G401 (cell line): ENCODE data around the gene SLC46A3. TPM values are rescaled to one million over a fixed set of nuclear protein-coding genes. Genes with fewer than 3 reads are reported as not detected.

Experiments used
- DNase-seq: peaks from one replicate; pipeline ENCODE4 v3.0.0-alpha.2; 2015; ENCODE audit warnings: low spot score
- in situ Hi-C: cut with HindIII; loops from 2 replicates; pipeline ENCODE4 v1.10.0; 2016; ENCODE audit warnings: low sequenced_read_pairs, mixed read lengths
- total RNA-seq: library from RNA; depleted of rRNA; stranded (reverse); fragments of >200 nt; shearing (Covaris generic); gene quantifications from 2 replicates; pipeline ENCODE4 v1.2.3, GENCODE V29; 2014

The SLC46A3 gene
- total RNA-seq, 1 experiment from 2014 or later: not detected

DNA sequence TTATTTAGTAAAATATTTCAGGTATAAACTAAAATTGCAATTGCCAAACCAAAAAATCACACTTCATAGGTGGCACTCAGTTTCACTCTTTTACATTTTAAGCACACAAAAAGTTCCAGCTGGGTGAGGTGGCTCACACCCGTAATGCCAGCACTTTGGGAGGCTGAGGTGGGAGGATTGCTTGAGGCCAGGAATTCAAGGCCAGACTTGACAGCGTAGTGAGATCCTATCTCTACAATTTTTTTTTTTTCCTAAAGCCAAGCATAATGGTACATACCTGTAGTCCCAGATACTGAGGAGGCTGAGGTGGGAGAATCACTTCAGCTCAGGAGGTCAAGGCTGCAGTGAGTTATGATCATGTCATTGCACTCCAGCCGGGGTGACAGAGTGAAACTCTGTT, 20.6 kb upstream of the SLC46A3 start:
- no peak for DNase-seq
- in situ Hi-C loops: no loop called here

DNA sequence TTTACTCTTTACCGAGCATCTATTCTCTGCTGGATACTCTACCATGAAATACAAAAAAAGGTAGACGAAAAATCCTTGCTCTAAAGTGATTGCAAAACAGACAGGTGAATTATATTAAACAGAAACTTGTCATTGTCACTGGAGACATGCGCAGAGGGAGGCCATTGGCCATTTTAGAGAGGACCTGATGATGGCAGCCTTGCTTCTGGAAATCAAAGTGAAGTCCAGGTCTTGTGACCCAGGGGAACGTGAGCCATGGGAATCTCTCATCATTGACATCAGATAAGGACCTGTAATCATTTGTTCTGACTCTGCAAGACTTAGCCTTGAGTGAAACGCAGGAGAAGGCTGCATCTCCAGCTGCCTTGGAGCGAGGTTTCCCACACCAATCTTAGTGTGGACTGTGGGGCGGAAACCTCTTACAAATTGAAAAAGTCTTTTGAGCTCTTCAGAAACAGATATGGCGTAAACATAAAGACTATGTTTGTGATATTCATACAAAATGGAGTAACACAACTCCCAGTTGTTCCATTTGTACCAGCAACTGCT, 16.8 kb upstream of the SLC46A3 start:
- in situ Hi-C loops: no loop called here
- no peak for DNase-seq

DNA sequence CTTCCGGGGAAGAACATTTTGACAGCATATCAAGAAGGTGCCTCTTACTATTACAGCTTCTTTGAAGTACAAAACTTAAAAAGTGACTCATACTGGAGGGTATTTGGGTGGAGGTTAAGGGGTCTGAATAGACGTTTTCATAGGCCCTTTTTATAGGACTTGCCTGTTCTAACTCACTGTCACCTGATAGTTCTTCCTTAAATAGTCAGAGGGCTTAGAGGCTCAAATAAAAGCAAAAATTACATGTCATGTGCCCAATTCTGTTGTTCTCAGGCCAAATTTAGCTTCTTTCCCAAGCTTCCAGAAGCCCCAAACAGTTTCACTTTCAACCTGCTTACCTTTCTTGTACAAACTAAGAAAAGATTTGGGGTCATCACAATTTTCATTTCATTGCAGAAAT, 16.1 kb upstream of the SLC46A3 start:
- in situ Hi-C loops: no loop called here
- DNase-seq: no peak

DNA sequence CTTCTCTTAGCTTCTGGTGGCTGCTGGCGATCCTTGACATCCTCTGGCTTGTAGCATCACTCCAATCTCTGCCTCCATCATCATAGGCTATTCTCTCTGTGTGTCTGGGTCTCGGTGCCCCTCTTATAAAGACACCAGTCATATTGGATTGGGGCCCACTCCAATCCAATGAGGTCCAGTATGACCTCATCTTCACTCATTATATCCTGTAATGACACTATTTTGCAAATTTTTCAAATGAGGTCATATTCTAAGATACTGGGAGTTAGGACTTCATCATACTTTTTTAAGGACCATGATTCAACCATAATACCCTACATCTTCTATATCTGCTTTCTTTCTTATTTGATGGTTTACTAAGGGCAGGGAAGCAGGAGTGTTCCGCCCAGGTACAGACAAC, 12.0 kb upstream of the SLC46A3 start:
- in situ Hi-C loops: no loop called here
- no peak for DNase-seq

DNA sequence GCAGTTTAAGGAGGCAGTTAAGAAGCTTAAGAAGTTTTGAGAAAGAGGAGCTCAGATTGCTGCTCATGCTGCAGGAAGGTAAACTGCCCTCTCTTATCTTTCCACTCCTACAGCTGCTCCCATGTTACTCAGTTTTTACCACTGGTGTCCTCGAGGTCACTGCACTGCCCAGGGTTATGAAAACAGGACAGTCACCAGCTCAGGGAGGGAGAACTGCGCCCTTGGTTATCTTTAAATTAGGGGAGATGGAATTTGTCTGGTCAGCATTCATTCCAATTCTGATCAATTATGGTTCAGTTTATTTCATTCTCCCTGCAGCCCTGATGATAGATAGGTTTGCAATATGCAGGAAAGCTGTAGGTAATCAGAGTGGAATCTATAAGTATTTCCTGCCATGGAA, 10.8 kb upstream of the SLC46A3 start:
- no peak for DNase-seq
- in situ Hi-C loops: no loop called here

DNA sequence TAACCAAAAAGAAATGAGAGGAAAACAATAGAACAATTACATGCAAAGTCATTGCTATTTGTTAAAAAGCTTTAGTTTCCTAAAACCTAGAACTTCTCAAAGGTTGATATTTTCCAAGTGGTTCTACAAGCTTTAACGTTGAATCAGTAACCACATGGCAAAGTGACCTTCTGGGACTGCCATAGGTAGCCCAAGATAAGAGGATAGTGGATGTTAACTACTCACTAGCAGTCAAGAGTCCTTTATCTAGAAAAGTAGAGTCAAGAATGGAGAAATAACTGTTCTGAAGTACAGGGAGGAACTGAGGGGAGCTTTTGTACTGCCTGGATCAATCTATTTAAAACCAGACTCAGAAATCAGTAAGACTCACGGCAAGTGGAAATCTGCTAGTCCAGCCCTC, 9.9 kb upstream of the SLC46A3 start:
- in situ Hi-C loops: no loop called here
- DNase-seq: no peak

DNA sequence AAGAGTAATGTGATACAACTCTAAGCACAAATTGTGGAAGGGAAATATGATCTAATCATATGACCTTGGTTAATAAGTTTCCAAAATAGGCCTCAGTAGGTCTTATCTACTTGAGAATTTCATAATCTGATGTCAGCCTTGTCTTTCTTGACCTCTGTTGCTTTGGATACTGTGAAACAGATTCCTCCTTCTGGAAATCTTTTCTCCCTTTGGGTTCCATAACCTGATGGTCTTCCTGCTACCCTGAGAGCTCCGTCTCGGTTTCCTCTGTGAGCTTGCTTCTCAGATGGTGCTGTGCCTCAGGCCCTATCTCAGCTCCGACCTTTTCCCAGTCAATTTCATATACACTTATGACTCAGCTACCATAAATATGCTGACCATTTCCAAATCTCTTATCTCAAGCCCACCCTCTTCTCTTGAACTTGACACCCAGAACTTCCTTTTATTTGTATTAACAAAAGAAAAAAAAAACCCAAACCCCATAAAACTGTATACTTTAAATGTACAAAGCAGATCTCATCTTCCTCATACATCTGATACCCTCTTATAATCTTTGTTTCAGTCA, 6.4 kb upstream of the SLC46A3 start:
- DNase-seq: no peak
- in situ Hi-C loops: no loop called here

DNA sequence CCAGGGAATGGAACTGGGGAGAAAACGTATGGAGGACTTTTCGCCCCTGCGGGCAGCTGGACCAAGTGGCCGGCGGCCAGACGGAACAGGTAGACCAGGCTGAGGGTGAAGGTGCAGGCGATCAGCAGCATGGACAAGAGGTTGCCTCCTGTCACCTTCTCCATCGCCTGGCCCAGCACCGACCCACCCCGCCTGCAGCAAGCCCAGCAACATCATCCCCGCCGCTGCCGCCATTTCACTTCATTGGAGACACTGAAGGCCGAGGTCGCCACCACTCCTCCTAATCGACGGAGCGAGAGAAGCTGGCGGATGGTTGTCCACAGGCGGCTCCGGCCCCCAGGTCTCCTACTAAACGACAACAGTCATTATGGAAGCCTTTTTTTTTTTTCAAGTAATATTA, 5.0 kb upstream of the SLC46A3 start:
- DNase-seq: no peak
- in situ Hi-C loops: no loop called here

DNA sequence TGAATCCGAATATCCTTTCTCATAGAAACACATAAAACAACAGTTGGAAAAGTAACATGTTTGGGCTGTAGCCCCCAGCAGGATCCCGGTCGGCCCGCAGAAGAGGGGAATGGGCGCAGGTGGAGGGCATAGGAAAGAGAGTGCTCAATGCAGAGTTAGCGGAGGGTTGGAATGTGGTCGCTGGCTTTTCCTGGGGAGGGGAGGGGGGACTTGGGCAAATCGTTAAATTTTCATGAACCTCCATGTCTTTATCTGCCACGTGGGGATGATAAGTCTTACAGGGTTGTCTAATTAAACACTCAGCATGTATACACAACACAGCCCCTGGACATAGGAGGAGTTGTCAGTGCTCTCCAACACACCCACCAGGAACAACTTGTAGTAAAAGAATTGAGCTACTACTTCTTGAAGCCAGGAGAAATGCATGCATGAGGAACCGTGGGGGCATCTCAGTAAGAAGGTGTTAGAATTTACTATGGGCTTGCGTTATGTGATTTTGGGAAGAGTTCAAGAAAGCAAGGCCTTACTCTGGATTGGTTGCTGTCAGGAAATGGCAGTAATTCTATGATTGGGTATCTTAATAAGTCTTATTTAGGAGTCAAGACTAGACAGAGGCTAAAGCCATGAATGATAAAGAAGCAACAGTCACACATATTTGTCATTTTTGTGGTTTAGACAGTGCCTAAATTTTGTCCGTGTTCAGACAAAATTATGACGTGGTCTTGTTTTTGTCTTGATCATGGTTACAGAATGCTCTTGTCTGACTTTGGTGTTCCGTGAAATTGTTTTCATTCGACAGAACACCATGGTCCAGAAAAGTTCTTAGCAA, 671 bp upstream of the SLC46A3 start:
- peak; percentile 36 for DNase-seq
- in situ Hi-C loops: no loop called here

DNA sequence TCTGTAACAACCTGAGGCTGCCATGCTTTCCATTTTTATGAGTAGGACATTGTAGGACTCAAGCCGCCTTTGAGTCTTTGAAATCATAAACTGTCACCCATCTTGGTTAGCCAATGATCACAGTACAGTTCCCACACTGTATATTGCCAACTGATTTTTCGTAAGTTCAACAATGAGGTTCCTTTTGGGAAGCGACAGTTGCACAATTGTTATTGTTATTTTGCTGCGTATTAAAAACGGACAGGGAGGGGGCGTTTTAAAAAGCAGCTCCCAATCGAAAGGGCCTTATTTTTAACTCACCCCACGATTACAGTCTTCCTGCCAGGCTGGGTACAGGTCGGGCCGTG, 601 bp downstream of the SLC46A3 start:
- in situ Hi-C loops: no loop called here
- DNase-seq: peak; percentile 72

DNA sequence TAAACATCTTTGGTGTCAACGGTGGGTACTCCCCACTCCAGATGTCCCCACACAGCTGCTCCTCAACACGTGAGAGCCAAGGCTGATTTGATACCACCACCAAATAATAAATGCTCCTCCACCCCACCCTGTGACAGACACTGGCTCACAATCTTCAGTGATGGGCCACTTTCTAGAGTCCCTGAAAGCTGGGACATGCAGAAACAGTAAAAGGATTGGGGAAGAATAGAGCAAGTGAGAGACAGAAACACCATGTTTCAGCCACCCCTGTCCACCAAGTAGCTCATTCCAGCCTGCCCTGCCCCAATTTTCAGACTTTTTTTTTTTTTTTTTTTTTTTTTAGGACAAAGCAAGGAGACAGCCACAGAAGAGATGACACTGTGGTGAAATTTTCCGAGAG, 1.6 kb downstream of the SLC46A3 start:
- in situ Hi-C loops: no loop called here
- peak; percentile 31 for DNase-seq

DNA sequence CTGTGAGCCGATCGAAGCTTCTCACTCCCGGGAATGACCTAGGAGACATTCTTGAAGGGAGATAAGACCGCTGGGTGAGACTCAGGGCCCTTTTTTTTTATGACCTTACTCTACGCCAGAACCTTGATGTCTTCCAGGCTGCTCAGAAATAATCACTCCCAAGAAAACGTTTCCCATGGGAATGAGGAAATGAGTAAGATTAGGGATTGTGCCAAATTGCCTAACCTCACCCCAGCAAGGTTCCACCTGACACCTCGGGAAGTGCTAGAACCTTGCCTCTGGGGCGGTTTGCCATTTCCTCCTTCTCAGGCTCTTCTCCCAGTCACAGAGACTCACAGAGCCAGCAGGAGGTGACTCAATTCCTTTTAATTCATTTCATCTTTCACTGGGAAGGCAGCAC, 2.3 kb downstream of the SLC46A3 start:
- DNase-seq: peak; percentile 51
- in situ Hi-C loops: no loop called here

DNA sequence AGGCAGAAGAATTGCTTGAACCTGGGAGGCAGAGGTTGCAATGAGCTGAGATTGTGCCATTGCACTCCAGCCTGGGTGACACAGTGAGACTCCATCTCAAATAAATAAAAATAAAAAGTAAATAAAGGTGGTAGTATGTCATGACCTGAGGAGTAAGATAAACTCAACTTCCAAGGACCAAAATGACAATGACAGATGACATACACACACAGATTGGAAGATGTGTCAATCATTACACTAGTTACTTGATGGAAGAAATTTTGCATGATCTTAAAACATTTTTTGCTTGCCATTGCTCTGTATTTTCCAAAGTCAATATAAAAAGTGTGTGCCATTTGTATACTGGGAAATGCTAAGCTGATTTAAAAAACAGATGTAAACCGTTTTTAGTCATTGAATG, 4.1 kb downstream of the SLC46A3 start:
- in situ Hi-C loops: no loop called here
- DNase-seq: no peak

DNA sequence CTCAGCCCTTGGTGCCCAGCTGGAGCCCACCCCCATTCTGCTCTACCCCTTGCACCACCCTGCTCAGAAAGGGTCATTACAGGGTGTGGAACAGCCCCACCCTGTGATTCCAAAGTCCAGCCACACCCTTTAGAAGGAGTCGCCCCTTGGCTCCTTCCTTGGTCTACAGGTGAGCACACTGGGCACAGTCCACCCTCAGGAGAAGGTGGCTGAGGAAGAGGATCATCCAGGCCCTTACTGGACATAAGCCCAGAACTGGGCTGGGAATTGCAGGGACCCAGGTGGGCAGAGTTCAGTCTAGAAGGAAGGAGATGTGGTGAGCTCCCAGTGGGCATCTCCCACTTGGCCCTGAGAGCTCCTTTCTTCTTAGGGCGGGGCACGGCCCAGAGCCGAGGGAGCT, 8.6 kb downstream of the SLC46A3 start:
- in situ Hi-C loops: no loop called here

DNA sequence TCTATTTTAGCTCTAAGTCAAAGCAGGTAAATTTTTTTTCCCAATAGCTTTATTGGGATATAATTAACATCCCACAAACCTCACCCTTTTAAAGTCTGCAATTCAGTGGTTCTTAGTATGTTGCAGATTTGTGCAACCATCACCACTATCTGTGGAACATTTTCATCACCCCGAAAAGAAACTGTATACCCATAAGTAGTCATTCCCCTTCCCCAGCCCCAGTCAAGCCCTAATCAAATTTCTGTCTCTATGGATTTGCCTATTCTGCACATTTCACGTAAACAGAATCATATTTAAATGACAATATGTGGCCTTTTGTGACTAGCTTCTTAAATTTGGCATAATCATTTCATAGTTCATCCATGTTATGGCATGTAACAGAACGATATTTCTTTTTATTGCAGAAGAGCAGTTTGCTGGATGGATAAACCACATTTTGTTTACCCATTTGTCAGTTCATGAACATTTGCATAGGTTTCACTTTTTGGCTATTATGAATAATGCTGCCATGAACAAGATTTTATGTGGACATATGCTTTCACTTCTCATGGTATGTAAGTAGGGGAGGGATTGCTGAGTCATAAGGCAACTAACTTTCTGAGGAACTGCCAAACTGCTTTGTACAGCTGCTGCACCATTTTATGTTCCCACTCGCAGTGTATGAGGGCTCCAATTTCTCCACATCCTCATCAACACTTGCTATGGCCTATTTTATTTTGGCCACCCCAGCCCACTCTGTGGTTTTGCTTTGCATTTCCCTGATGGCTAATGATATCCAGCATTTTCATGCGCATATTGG, 10.9 kb downstream of the SLC46A3 start:
- in situ Hi-C loops: no loop called here
- DNase-seq: no peak

More for the DNA sequence above, 8.6 kb downstream of the SLC46A3 start:
- DNase-seq: no peak

DNA sequence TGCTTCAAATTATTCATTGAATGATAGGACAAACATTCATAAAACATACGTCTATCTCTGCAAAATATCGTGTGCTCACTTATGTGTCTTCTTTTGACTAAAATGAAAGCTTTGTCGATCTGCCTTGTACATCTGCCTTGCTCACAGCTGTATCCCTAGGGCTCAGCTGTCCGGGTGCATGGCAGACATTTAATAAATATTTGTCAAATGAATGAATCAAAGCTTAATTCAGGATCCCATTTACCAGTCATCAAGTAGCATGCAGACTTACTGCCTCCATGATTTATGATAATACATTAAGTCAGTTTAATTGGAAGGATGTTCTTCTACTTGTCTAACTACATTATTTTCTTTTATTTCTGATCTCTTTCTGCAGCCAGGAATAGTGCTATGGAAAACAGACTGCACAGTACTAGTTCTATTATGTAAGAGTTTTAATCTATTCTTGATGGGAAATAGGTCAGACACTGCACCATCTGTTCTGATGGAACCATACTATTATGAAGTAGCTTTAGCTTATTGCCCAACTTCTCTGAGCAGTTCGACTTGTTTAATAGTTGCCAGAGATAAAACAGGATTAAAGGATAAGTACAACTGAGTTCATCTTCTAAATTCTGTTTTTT, 13.2 kb downstream of the SLC46A3 start:
- in situ Hi-C loops: no loop called here

DNA sequence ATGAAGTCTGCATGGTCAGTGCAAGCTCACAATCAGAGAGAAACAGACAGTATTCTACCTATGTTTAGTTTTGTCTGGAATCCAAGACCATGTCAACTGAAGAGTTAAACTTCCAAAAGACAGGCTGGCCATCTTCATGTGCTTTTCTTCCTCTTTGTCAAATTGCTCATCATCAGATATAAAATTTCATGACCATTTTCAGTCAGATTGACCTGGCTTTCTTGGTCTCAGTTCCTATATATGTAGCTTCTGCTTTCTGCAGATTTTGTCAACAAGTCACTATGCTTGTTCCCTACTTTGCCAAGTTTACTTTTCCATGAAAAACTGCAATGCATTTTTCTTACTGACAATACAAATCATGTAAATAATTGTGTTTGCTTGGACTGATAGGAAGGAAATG, 13.9 kb downstream of the SLC46A3 start:
- in situ Hi-C loops: no loop called here

More for the DNA sequence above, 13.2 kb downstream of the SLC46A3 start:
- peak; percentile 96 for DNase-seq

DNA sequence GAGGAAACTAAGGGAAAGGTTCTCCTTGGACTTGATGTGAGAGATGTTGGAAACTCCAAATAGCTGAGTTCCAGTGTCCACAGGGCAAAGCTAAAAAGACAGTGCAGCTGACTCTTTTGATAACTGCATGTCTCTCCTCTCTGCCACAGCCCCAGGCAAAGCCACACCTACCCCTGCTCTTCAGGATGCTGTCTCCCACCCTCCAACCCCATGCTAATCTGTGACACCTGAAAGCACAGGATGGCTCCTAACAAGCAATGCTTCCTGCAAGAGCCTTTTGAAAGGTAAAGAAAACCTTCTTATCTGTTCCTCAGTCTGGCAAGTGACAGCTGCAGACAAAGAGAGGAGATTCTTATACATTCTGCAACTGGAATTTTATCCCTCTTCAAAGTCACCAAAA, 14.5 kb downstream of the SLC46A3 start:
- in situ Hi-C loops: no loop called here
- DNase-seq: no peak

More for the DNA sequence above, 13.9 kb downstream of the SLC46A3 start:
- DNase-seq: peak; percentile 25

DNA sequence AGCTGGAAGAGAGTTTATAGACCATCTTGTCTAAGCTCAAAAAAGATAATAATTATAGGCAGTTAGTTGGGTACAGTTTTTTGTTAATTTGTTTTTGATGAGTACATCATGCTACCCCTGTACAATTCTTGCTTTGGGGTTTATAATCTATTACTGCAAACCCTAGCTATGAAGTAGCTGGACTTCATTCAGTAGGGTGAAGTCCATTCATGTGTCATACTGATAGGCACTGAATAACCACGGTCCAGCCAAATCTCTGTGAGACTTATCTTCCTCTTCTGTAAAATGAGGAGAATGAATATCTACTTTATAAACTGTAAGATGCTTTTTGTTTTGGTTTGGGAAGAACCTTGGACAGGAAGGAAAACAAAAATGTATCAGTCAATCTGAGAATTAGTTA, 19.5 kb downstream of the SLC46A3 start:
- in situ Hi-C loops: no loop called here
- DNase-seq: no peak

DNA sequence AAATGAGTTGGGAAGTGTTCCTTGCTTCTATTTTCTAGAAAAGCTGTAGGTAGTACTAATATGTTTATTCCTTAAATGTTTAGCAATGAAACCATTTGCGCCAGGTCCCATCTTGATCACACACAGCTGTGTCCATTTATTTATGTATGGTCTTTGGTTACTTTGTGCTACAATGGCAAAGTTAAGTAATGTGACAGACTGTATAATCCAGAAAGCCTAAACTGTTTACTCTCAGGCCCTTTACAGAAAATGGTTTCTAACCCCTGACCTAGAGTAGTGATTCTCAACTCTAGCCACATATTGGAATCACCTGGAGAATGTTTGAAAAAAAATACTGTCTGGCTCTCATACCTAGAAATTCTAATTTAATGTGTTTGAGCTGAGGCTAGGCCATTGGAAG, 21.3 kb downstream of the SLC46A3 start:
- no peak for DNase-seq
- in situ Hi-C loops: no loop called here
